C1 segment of cervical spinal cord (tissue), 14 donors: ENCODE data around the gene POLE2.
"Not testable (repeated sequence)": the region's sequence is repeated elsewhere in the genome, so short reads cannot be mapped to it uniquely, and the experiment has no call there.

Source experiments
- DNase-seq, 14 donors: peaks; one replicate each; lab custom pipeline; 2025; lab: John Stamatoyannopoulos, UW

POLE2 gene

DNA sequence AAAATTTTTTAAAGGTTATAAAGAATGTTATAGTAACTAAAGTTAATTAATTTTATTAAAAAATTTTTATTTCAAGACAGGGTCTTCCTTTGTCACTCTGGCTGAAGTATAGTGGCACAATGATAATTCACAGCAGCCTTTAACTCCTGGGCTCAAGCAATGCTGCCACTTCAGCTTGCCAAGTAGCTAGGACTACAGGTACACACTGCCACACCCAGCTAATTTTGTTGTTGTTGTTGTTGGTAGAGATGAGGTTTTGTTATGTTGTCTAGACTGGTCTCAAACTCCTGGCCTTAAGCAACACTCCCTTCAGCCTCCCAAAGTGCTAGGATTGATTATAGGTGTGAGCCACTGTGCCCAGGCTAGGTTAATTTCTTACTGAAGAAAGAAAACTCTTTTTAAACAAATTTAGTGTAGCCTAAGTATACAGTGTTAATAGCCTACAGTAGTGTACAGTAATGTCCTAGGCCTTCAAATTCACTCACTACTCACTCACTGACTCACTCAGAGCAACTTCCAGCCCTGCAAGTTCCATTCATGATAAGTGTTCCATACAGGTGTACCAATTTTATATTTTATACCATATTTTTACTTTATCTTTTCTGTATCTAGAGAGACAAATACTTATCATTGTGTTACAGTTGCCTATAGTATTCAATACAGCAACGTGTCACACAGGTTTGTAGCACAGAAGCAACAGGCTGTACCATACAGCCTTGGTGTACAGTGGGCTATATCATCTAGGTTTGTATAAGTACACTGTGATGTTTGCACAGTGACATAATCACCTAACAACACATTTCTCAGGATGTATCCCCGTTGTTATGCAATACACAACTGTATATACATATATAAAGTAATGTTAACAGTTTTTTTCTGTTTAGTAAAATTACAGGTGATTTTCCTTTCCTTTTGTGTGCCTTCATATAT, 28.2 kb downstream of the POLE2 start:
- DNase-seq: no peak

- not testable (repeated sequence) for DNase-seq
Measured at GRCh38 chr14:49657500-49657899, 30.5 kb downstream of the POLE2 start.

- no peak for DNase-seq
Measured at GRCh38 chr14:49654511-49654910, 33.5 kb downstream of the POLE2 start.

GRCh38 chr14:49653508-49653907, 34.5 kb downstream of the POLE2 start:
- DNase-seq: no peak

- no peak for DNase-seq
Measured at GRCh38 chr14:49642163-49642562, 45.9 kb downstream of the POLE2 start.

- peak in 2 of 14 donors; percentile 3 to 35 for DNase-seq
Measured at GRCh38 chr14:49641697-49642129, 46.3 kb downstream of the POLE2 start.

DNA sequence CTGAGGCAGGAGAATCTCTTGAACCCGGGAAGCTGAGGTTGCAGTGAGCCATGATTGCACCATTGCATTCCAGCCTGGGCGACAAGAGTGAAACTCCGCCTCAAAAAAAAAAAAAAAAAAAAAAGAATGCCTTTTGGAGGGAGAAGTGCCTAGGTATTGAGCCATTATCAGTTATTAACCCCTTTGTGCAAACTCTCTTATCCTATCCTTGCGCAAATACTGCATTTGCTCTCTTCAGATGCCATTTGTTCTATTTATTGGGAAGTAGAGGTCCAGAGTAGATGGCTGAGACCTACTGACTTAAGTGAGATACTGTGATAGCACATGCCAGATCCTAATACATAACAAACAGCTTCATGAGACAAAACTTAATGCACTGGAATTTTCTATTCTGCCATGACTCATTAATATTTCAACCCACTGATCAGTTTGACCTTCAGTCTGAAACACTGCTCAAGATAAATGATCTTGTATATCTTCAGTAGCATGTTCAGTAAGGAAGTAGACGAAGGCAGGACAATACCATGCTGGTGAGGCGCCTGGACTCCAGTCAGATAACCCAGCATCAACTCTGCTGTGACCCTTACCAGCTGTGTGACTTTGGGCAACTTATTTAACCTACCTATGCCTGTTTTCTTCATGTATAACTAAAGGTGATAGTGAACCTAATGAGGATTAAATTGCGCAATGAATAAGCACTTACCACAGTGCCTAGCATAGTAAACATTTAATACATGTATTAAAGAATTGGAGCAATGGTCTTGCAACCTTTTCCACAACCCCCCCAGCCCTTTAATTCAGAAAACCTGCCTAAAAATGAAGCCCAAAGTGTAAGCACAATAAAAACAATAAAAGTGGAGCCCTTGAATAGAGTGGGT, 47.2 kb downstream of the POLE2 start:
- no peak for DNase-seq

GRCh38 chr14:49637534-49638078, 50.4 kb downstream of the POLE2 start:
- DNase-seq: no peak

DNA sequence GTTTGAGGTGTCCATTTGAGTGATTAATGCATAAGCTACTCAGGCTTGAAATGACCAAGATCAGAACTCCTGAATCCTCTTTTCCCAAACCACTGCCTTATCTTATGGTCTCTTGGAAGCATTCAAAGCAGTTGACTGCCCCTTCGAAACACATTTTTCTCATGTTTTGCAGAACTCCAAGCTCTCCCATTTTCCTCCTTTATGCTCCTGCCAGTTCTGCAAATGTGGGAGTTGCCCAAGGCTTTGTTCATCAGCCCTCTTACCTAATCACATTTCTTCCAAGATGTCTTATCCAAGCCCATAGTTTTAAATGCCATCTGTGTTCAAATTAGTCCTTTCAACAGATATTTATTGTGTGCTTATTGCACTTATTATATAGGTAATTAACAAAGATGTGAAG, 51.1 kb downstream of the POLE2 start:
- no peak for DNase-seq

DNA sequence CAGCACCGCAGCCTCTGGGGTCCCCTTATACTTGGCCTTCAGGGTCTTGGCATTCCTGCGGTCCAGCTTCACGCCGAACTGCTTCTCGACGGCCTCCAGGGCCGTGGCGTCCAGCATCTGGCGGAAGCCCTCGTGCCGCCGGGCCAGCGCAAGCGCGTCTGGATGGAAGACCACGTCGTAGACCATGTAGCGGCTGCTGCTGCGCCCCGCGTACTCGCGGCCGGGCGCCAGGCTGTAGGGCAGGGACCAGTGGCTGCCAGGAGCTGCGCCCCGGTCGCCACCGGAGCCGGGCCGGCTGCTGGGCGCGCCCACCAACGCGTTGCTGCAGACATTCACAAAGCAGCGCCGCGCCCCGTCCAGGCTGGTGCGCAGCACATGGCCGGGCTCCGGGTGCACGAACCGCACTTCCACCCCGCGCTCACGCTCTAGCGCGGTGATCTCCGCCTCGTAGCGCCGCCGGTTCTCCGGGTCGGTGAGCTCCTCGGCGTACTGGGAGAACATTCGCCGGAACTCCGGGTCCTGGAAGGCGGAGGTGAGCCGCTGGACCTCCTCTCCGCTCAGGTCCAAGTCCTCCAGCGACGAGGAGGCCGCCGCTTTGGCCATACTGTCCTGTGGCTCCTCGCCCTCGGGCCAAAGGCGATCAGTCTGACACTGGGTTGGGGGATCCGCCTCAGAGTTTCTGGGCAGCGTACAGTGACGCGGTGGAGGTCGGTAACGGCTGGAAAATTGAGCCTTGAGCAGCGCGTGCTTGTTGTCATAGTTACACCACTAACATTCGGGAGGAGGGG, 53.3 kb downstream of the POLE2 start, which contains the start of gene DNAAF2:
DNAAF2 (minus strand) TSS at position 698 of the 788 bp plus-strand sequence; CDS start at position 603, 95 bp downstream.
- DNase-seq: peak in 11 of 14 donors; percentile 25 to 77 (median 60)

- DNase-seq: peak; percentile 38 to 96 (median 89)
Measured at GRCh38 chr14:49633640-49634546, 54.1 kb downstream of the POLE2 start.

DNA sequence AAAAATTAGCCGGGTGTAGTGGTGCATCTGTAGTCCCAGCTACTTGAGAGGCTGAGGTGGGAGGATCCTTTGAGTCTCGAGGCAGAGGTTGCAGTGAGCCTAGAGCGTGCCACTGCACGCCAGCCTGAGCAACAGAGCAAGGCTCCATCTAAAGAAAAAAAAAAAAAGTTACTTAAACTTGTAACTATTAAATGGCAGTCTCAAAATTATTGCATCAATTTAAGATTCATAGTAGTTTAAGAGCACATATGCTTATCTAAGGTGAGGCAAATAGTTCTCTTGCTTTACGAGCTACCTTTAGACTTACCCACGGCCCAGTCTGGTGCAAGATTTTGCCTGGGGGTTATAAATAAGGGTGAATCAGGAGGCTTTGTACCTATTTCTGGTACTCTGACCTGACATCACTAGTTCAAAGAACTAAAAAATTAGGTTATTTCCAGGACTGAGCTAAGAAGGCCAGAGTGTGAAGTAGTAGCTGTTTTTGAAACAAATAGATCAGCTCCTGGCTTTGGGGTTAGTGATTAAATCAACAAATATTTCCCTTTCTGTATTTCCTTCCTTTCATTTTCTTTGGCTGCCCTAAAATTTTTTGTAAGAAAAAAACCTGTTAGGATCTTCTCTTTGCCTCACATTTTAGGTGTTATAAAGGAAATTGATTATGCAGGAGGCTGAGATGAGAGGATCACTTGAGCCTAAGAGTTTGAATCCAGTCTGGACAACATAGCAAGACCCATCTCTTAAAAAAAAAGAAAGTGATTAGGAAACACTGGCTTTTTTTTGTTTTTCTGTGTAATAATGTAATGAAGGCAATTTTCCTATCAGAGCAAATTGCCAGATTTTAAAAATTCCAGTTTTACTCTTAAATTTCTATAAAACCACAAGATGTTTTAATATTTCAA, 63.8 kb downstream of the POLE2 start:
- DNase-seq: no peak

GRCh38 chr14:49623387-49623786, 64.6 kb downstream of the POLE2 start:
- DNase-seq: no peak

DNA sequence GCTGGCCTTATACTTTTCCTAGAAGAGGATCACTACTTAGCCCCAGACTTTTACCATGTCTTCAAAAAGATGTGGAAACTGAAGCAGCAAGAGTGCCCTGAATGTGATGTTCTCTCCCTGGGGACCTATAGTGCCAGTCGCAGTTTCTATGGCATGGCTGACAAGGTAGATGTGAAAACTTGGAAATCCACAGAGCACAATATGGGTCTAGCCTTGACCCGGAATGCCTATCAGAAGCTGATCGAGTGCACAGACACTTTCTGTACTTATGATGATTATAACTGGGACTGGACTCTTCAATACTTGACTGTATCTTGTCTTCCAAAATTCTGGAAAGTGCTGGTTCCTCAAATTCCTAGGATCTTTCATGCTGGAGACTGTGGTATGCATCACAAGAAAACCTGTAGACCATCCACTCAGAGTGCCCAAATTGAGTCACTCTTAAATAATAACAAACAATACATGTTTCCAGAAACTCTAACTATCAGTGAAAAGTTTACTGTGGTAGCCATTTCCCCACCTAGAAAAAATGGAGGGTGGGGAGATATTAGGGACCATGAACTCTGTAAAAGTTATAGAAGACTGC, 65.9 kb downstream of the POLE2 start:
- DNase-seq: peak in 1 of 14 donors; percentile 10

GRCh38 chr14:49621114-49621881, 66.7 kb downstream of the POLE2 start:
- DNase-seq: peak in 8 of 14 donors; percentile 35 to 79 (median 62)

DNA sequence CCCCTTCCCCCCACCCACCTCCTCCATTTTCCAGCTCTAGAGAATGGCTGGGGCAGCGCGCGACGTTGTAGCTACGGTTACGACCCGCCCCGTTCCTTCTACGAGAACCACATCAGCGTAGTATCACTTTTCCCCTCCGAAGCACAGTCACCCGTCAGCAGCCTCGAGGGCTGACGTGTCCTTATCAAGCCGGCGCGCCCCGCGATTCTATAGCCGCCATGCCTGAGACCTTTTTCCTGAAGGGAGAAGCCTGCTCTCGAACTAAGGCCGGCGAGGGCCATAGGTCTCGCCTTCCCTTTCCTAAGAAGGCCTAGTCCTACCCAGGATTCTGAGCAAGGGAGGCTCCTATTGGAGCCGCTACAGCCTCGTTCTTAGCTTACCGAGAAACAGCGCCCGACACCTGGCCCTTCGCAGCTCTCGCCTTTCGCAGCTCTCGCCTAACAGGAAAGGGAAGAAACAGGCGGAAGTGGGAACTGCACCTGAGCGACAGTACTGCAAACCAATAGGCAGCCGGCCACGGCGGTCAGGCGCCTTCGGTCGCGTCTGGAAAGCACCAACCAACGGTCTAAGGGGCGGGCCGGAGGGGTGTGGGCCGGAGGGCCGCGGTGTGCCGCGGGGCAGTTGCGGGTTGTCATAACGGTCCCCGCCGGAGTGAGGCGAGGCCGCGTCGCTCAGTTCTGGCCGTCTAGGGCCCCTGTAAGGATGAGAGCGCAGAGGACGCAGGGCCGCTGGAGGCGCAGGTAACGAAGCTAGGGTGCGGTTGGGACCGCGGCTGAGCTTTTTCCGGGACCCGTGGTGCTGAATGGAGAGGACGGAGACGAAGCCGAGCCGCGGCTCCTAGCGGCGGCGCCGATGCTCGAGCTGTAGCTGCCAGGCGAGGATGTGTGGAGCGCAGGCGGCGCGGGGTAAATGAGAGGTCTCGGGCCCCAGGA, 67.6 kb downstream of the POLE2 start, which contains the start of the genes MGAT2 and RPL36AL:
MGAT2 (plus strand) TSS at position 618 of the 932 bp plus-strand sequence. CDS start 470 bp downstream, outside the sequence.
RPL36AL (minus strand) TSS at position 445 of the 932 bp plus-strand sequence. CDS start 1,522 bp downstream, outside the sequence.
- peak; percentile 77 to 99 (median 96) for DNase-seq
